ENCODE measurements around the gene CD6.

DNA sequence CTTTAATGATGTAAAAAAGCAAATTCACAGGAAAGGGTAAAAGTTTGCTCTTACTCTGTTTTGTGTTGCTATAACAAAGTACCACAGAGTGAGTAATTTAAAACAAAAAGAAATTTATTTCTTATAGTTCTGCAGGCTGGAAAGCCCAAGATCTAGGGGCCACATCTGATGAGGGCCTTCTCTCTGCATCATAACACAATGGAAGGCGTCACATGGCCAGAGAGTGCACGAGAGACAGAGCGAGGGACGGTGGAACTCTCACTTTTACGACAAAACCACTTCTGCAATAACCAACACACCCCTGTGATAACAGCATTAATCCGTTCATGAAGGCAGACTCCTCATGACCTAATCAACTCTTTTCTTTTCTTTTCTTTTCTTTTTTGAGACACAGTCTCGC is 31.1 kb downstream of the CD6 start:
- TF ChIP-seq, protein P1, sequence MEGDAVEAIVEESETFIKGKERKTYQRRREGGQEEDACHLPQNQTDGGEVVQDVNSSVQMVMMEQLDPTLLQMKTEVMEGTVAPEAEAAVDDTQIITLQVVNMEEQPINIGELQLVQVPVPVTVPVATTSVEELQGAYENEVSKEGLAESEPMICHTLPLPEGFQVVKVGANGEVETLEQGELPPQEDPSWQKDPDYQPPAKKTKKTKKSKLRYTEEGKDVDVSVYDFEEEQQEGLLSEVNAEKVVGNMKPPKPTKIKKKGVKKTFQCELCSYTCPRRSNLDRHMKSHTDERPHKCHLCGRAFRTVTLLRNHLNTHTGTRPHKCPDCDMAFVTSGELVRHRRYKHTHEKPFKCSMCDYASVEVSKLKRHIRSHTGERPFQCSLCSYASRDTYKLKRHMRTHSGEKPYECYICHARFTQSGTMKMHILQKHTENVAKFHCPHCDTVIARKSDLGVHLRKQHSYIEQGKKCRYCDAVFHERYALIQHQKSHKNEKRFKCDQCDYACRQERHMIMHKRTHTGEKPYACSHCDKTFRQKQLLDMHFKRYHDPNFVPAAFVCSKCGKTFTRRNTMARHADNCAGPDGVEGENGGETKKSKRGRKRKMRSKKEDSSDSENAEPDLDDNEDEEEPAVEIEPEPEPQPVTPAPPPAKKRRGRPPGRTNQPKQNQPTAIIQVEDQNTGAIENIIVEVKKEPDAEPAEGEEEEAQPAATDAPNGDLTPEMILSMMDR (IDR thresholded peaks at IDR 0.05; ENCODE audit: insufficient read depth, low read depth, low read length) = no peak
- no peak for TF ChIP-seq EZH2 (IDR thresholded peaks at IDR 0.05; ENCODE audit: insufficient read depth, low read length)
